ENCODE results near the gene MMP13. TPM values are rescaled to one million over a fixed set of nuclear protein-coding genes. Genes with fewer than 3 reads are reported as not detected.

The MMP13 gene
- total and polyA plus RNA-seq, 2 donors (not counting 3 experiments of a cell fraction or from before 2014, with no cell fraction given) = not detected

- no peak for FAIRE-seq
These were observed 9.3 kb downstream of the MMP13 start for GRCh38 chr11:102946237-102946636.

More at GRCh38 chr11:102946237-102946636, 9.3 kb downstream of the MMP13 start:
- Histone ChIP-seq H3K4me1 (ENCODE audit: control insufficient read depth, extremely low read depth, insufficient read depth, low read length) (peaks cover 5% of the 10 kb centered on the region), H3K4me2 (ENCODE audit: insufficient read depth, low read length) (no peak overlapping the region), H3K79me2 (ENCODE audit: control insufficient read depth, insufficient read depth, low read length) (no peaks in the 10 kb centered on the region), H3K4me3 (replicated peaks in 1 of 3; ENCODE audit: insufficient read depth in 1 of 3, low read depth in 1 of 3, low read length in 3 of 3) (no peak overlapping the region), H3K27ac (ENCODE audit: insufficient read depth, low read depth, low read length) (no peak overlapping the region), H3K9me1 (replicated peaks; ENCODE audit: control insufficient read depth, extremely low read depth, insufficient read depth, low read length) (no peaks in the 10 kb centered on the region), H3K9ac (replicated peaks; ENCODE audit: extremely low read depth, insufficient read depth, low read length) (no peak overlapping the region), H3K27me3 (ENCODE audit: control insufficient read depth in 2 of 2, insufficient read depth in 2 of 2, low read length in 2 of 2) (no peaks in the 10 kb centered on the region), H3K36me3 (ENCODE audit: control insufficient read depth in 2 of 2, extremely low read depth in 1 of 2, insufficient read depth in 2 of 2, low read length in 2 of 2) (no peaks in the 10 kb centered on the region), H2AFZ (ENCODE audit: low read depth, low read length) (no peak overlapping the region), H4K20me1 (replicated peaks; ENCODE audit: control insufficient read depth, extremely low read depth, insufficient read depth, low read length) (no peaks in the 10 kb centered on the region), H3K9me3 (replicated peaks; ENCODE audit: control insufficient read depth, insufficient read depth, low read length) (no peaks in the 10 kb centered on the region)
- no TSS peak for BruUV-seq (replicated peaks)
- CTCF ChIA-PET = interaction anchor here (0.7 to 2.0 kb wide), 7 partner anchors 9 to 115 kb away, joined by 3 to 14 read pairs (median 4); partner anchors contain the start of gene MMP13
- no peak for DNase-seq (ENCODE audit: low read depth, low spot score)
- dilution Hi-C loops (cut with MboI; ENCODE audit: extremely low pct_ligation_motif_present, low sequenced_read_pairs) (no loop called here), intact Hi-C loops (cut with micrococcal nuclease) (no loop called here)
- POLR2A ChIA-PET = no interaction called here
- TF ChIP-seq POLR2AphosphoS5 (IDR thresholded peaks at IDR 0.05; ENCODE audit: insufficient read depth, low read depth, low read length) = no peak
- TF ChIP-seq MYC (IDR thresholded peaks at IDR 0.05; ENCODE audit: low read depth, low read length) = no peak
- no peak for TF ChIP-seq GATA2 (IDR thresholded peaks at IDR 0.05; ENCODE audit: insufficient read depth, insufficient read length, low read depth, low read length)
- no peak for TF ChIP-seq POLR2A (IDR thresholded peaks at IDR 0.05; ENCODE audit: low read depth, low read length)
- no peak for TF ChIP-seq CTCF (IDR thresholded peaks at IDR 0.05; ENCODE audit: extremely low read depth in 1 of 2, insufficient read depth in 1 of 2, low read depth in 1 of 2, low read length in 2 of 2)
- TF ChIP-seq EZH2 (IDR thresholded peaks at IDR 0.05; ENCODE audit: borderline replicate concordance, low read depth, low read length, severe bottlenecking) = no peak
- no peak for TF ChIP-seq MAX (IDR thresholded peaks at IDR 0.05; ENCODE audit: insufficient read depth, insufficient read length)
- TF ChIP-seq JUN (IDR thresholded peaks at IDR 0.05; ENCODE audit: borderline replicate concordance, insufficient read depth, insufficient read length, low read depth) = no peak
- TF ChIP-seq FOS (IDR thresholded peaks at IDR 0.05; ENCODE audit: borderline replicate concordance, insufficient read depth, low read length) = no peak

All from endothelial cell of umbilical vein (primary cell).